ENCODE data around the gene DCDC2. TPM values are rescaled to one million over a fixed set of nuclear protein-coding genes. Genes with fewer than 3 reads are reported as not detected.

Gene DCDC2
- total and polyA plus RNA-seq, 2 donors (not counting 1 experiment from before 2014, with no cell fraction given) = not detected

DNA sequence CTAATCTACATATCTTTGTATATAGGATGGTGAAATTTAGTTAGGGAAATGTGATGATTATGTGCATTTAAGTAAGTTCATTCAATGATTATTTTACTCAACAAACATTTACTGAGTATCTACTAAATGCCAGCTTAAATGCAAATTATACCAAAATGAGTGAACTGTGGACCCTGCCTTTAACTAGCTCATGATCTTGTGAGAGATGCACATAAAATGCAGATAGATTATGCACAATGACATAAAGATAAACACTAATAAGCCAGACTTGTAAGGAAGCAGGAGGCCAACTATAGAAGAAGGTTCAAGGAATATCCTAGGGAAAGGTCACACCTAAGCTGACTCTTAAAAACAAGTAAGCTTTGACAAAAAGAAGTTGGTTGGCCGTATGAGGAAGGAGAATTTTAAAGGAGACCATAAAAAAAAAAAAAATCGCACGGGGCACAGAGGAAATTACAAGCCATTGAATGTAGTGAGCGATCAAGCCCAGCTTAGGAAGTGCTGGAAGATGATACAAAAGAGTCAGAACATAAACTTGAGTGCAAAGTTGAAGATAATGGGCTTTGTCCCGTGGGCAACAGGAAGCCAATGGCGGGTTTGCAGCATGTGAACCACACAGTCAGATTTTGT, 123.9 kb downstream of the DCDC2 start:
- DNase-seq = no peak
- CTCF ChIA-PET = no interaction called here

DNA sequence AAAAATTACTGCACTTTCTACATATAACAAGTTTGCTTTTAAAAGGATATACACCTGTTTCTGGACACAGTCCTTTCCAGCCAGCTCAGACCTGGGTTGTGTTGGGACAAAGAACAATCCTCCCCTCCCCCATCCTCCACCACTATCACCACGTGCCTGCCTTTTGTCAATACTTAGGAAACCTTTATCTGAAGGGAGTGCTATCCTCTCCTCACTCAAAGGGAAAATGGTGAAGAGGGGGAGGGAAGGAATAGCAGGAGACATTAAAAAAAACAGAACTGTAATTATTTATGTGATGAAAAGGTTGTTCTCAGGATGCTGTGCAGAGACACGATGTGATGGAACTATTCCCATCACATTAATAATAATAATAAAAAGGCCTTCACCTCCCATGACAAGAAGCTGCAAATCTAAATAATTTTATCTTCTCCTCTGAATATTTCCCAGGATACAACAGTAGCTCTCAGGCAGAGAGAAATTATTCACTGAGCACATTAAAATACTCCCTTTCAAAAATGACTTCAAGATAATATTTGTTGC, 126.4 kb downstream of the DCDC2 start:
- no peak for DNase-seq
- Histone ChIP-seq H3K27ac (ENCODE audit: low read length in 2 of 2) (no peak overlapping the region), H3K9ac (ENCODE audit: low read length) (no peak overlapping the region), H3K4me1 (ENCODE audit: control insufficient read depth in 2 of 2, insufficient read depth in 2 of 2, low read length in 2 of 2) (no peaks in the 10 kb centered on the region), H3K27me3 (replicated peaks in 1 of 4; ENCODE audit: control extremely low read depth in 1 of 4, control insufficient read depth in 3 of 4, insufficient read depth in 4 of 4, low read length in 3 of 4) (peaks cover 0 to 5% (median 0%) of the 10 kb centered on the region in 4 experiments), H3K4me2 (replicated peaks; ENCODE audit: low read depth, low read length, poor library complexity, severe bottlenecking) (no peak overlapping the region), H4K20me1 (ENCODE audit: control insufficient read depth, insufficient read depth, low read length, poor library complexity, severe bottlenecking) (no peaks in the 10 kb centered on the region), H2AFZ (ENCODE audit: insufficient read depth, low read depth, low read length, poor library complexity, severe bottlenecking) (no peak overlapping the region), H3K4me3 (ENCODE audit: control extremely low read depth in 1 of 5, extremely low read depth in 1 of 5, insufficient read depth in 1 of 5, low read depth in 2 of 5, low read length in 4 of 5) (no peak overlapping the region), H3K36me3 (replicated peaks in 1 of 2; ENCODE audit: control extremely low read depth in 1 of 2, control insufficient read depth in 1 of 2, extremely low read depth in 1 of 2, insufficient read depth in 2 of 2, low read length in 1 of 2) (no peaks in the 10 kb centered on the region), H3K79me2 (ENCODE audit: control insufficient read depth, insufficient read depth, low read length) (no peaks in the 10 kb centered on the region), H3K9me3 (ENCODE audit: control extremely low read depth in 1 of 3, control insufficient read depth in 2 of 3, insufficient read depth in 1 of 3, low read length in 2 of 3) (no peaks in the 10 kb centered on the region)
- ChIA-PET CTCF (no interaction called here), POLR2A (no interaction called here)
- H3K27me3 Mint-ChIP-seq = peaks cover 37% of the 10 kb centered on the region
- no peaks in the 10 kb centered on the region for H3K4me1 Mint-ChIP-seq
- no peak for TF ChIP-seq EZH2 (IDR thresholded peaks at IDR 0.05; ENCODE audit: borderline replicate concordance, insufficient read depth, low read depth, low read length, poor library complexity, severe bottlenecking)
- TF ChIP-seq, protein P1, sequence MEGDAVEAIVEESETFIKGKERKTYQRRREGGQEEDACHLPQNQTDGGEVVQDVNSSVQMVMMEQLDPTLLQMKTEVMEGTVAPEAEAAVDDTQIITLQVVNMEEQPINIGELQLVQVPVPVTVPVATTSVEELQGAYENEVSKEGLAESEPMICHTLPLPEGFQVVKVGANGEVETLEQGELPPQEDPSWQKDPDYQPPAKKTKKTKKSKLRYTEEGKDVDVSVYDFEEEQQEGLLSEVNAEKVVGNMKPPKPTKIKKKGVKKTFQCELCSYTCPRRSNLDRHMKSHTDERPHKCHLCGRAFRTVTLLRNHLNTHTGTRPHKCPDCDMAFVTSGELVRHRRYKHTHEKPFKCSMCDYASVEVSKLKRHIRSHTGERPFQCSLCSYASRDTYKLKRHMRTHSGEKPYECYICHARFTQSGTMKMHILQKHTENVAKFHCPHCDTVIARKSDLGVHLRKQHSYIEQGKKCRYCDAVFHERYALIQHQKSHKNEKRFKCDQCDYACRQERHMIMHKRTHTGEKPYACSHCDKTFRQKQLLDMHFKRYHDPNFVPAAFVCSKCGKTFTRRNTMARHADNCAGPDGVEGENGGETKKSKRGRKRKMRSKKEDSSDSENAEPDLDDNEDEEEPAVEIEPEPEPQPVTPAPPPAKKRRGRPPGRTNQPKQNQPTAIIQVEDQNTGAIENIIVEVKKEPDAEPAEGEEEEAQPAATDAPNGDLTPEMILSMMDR (IDR thresholded peaks at IDR 0.05) = no peak
- no peak overlapping the region for H3K27ac Mint-ChIP-seq
- no peak for ATAC-seq (ENCODE audit: low read depth)
- WGBS (ENCODE audit: insufficient coverage) = no CpG with 5 or more reads among the region's 2 CpGs
- no peak overlapping the region for H3K4me3 Mint-ChIP-seq
- intact Hi-C loops (cut with micrococcal nuclease) = no loop called here
- H3K9me3 Mint-ChIP-seq (ENCODE audit: insufficient read depth) = no peaks in the 10 kb centered on the region

More for the DNA sequence above, 123.9 kb downstream of the DCDC2 start:
- WGBS (ENCODE audit: insufficient coverage) = 51% methylated on average over 6 of the region's 6 CpGs
- Mint-ChIP-seq H3K4me3 (no peak overlapping the region), H3K27me3 (peaks cover 23% of the 10 kb centered on the region), H3K9me3 (ENCODE audit: insufficient read depth) (no peaks in the 10 kb centered on the region), H3K27ac (no peak overlapping the region), H3K4me1 (no peaks in the 10 kb centered on the region)
- H3K4me1 ChIP-seq (ENCODE audit: control insufficient read depth in 2 of 2, insufficient read depth in 2 of 2, low read length in 2 of 2) = no peaks in the 10 kb centered on the region
- H3K36me3 ChIP-seq (replicated peaks in 1 of 2; ENCODE audit: control extremely low read depth in 1 of 2, control insufficient read depth in 1 of 2, extremely low read depth in 1 of 2, insufficient read depth in 2 of 2, low read length in 1 of 2) = no peaks in the 10 kb centered on the region
- H3K4me2 ChIP-seq (replicated peaks; ENCODE audit: low read depth, low read length, poor library complexity, severe bottlenecking) = no peak overlapping the region
- TF ChIP-seq, protein P1 (IDR thresholded peaks at IDR 0.05) = no peak
- no peak for TF ChIP-seq EZH2 (IDR thresholded peaks at IDR 0.05; ENCODE audit: borderline replicate concordance, insufficient read depth, low read depth, low read length, poor library complexity, severe bottlenecking)
- no peak for ATAC-seq (ENCODE audit: low read depth)
- H3K9me3 ChIP-seq (ENCODE audit: control extremely low read depth in 1 of 3, control insufficient read depth in 2 of 3, insufficient read depth in 1 of 3, low read length in 2 of 3) = no peaks in the 10 kb centered on the region
- no peak overlapping the region for H2AFZ ChIP-seq (ENCODE audit: insufficient read depth, low read depth, low read length, poor library complexity, severe bottlenecking)
- H3K79me2 ChIP-seq (ENCODE audit: control insufficient read depth, insufficient read depth, low read length) = no peaks in the 10 kb centered on the region
- POLR2A ChIA-PET = no interaction called here
- intact Hi-C loops (cut with micrococcal nuclease) = no loop called here
- no peaks in the 10 kb centered on the region for H4K20me1 ChIP-seq (ENCODE audit: control insufficient read depth, insufficient read depth, low read length, poor library complexity, severe bottlenecking)
- no peak overlapping the region for H3K4me3 ChIP-seq (ENCODE audit: control extremely low read depth in 1 of 5, extremely low read depth in 1 of 5, insufficient read depth in 1 of 5, low read depth in 2 of 5, low read length in 4 of 5)
- peaks cover 0 to 5% (median 0%) of the 10 kb centered on the region in 4 experiments for H3K27me3 ChIP-seq (replicated peaks in 1 of 4; ENCODE audit: control extremely low read depth in 1 of 4, control insufficient read depth in 3 of 4, insufficient read depth in 4 of 4, low read length in 3 of 4)
- no peak overlapping the region for H3K9ac ChIP-seq (ENCODE audit: low read length)
- H3K27ac ChIP-seq (ENCODE audit: low read length in 2 of 2) = no peak overlapping the region
